GM12891 (cell line): ENCODE measurements around the gene MEIKIN.
"Not testable (repeated sequence)": the region's sequence is repeated elsewhere in the genome, so short reads cannot be mapped to it uniquely, and the experiment has no call there.

ENCODE experiments used
- POLR2A ChIP-seq: IDR thresholded peaks from 2 replicates; pipeline ENCODE4 v1.6.1; 2011; ENCODE audit warnings: low read depth, low read length, control low read depth
- POLR2AphosphoS5 ChIP-seq: IDR thresholded peaks from 2 replicates; pipeline ENCODE4 v1.6.1; 2011; ENCODE audit warnings: low read depth, low read length, control low read depth
- TAF1 ChIP-seq: IDR thresholded peaks from 2 replicates; pipeline ENCODE4 v1.6.1; 2011; ENCODE audit warnings: low read depth, low read length, control low read depth

DNA sequence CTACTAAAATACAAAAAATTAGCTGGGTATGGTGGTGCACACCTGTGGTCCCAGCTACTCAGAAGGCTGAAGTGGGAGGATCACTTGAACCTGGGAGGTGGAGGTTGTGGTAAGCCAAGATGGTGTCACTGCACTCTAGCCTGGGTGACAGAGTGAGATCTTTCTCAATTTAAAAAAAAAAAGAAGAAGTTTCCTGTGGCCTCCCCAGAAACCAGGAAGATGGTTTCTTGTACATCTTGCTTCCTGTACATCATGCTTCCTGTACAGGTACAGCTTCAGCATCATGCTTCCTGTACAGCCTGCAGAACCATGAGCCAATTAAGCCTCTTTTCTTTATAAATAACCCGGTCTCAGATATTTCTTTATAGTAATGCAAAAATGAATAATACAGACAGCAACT lies 43.2 kb downstream of the MEIKIN start:
- not testable (repeated sequence) for TF ChIP-seq TAF1, POLR2AphosphoS5, POLR2A
